Natural killer cell treated with Interleukin-12 subunit alpha and Interleukin-12 subunit beta and Interleukin-15 and Interleukin-18, amount 100 ng/mL, for 72 hours (primary cell): ENCODE measurements around the gene CYP1A2. TPM values are rescaled to one million over a fixed set of nuclear protein-coding genes. Genes with fewer than 3 reads are reported as not detected.

Experiments used
- ATAC-seq, 2 donors: fragments of 150-1000 bp; cut with Tn5 transposase in 1 of 2; sonication (Bioruptor Pico), chemical (Tn5 transposase) in 1 of 2; 2 replicates each; pipeline ENCODE4 v1.10.0; 2021
- DNase-seq: peaks from one replicate; pipeline ENCODE4 v3.0.0; 2022; ENCODE audit warnings: low spot score
- H3K27ac Mint-ChIP-seq, 2 donors: 1 replicate in 1 of 2; 2 replicates in 1 of 2; pipeline ENCODE4 v1.8.0; 2022; ENCODE audit warnings: mixed read lengths in 2 of 2, mild to moderate bottlenecking in 1 of 2, moderate library complexity in 1 of 2
- H3K27me3 Mint-ChIP-seq, 2 donors: 1 replicate in 1 of 2; 2 replicates in 1 of 2; pipeline ENCODE4 v1.8.0; 2022; ENCODE audit warnings: mixed read lengths in 2 of 2
- H3K36me3 Mint-ChIP-seq: one replicate; pipeline ENCODE4 v1.8.0; 2022; ENCODE audit warnings: mixed read lengths
- H3K4me1 Mint-ChIP-seq, 2 donors: 1 replicate in 1 of 2; 2 replicates in 1 of 2; pipeline ENCODE4 v1.8.0; 2022; ENCODE audit warnings: low read depth in 2 of 2, mixed read lengths in 2 of 2, mild to moderate bottlenecking in 1 of 2
- H3K4me3 Mint-ChIP-seq: one replicate; pipeline ENCODE4 v1.8.0; 2022; ENCODE audit warnings: mixed read lengths
- H3K9me3 Mint-ChIP-seq: 2 replicates; pipeline ENCODE4 v1.8.0; 2022; ENCODE audit warnings: mixed read lengths
- total RNA-seq, 2 donors: library from RNA; stranded (reverse); gene quantifications; one replicate each; pipeline ENCODE4 v1.2.3, GENCODE V29; 2022

CYP1A2 gene
- total RNA-seq, 2 donors from 2014 or later = not detected

- peaks cover 36 to 39% of the 10 kb centered on the region in 2 donors for H3K4me1 Mint-ChIP-seq
- DNase-seq (no peak), ATAC-seq (no peak)
- no peak overlapping the region for H3K27ac Mint-ChIP-seq
- H3K27me3 Mint-ChIP-seq = no peaks in the 10 kb centered on the region
- no peak overlapping the region for H3K4me3 Mint-ChIP-seq
- peaks cover 6% of the 10 kb centered on the region for H3K36me3 Mint-ChIP-seq
- H3K9me3 Mint-ChIP-seq = no peaks in the 10 kb centered on the region
Observed at GRCh38 chr15:74802862-74803447, 54.3 kb downstream of the CYP1A2 start.

- Mint-ChIP-seq H3K27ac (peak overlapping the region; percentile 53 to 70), H3K4me1 (peaks cover 32 to 39% of the 10 kb centered on the region in 2 donors), H3K9me3 (no peaks in the 10 kb centered on the region), H3K27me3 (no peaks in the 10 kb centered on the region), H3K4me3 (no peak overlapping the region), H3K36me3 (peaks cover 6% of the 10 kb centered on the region)
- ATAC-seq (no peak), DNase-seq (no peak)
Observed at GRCh38 chr15:74804935-74805334, 56.3 kb downstream of the CYP1A2 start.

Other genes with a start within 250 kb of the CYP1A2 start
- gene ARID3B, start 207.6 kb upstream of the CYP1A2 start, total RNA-seq = 100 to 1,000 TPM in 1 of 2 donors, 10 to 100 TPM in 1; 77.1 to 105 TPM
- 100 to 1,000 TPM; 148 TPM for gene CLK3, start 133.0 kb upstream of the CYP1A2 start, total RNA-seq
- gene EDC3, start 52.8 kb upstream of the CYP1A2 start, total RNA-seq = 10 to 100 TPM; 69.4 to 73.0 TPM
- 1 to 10 TPM; 3.2 to 4.6 TPM for gene CYP1A1, start 23.3 kb upstream of the CYP1A2 start, total RNA-seq
- 100 to 1,000 TPM; 323 TPM for gene CSK, start 33.2 kb downstream of the CYP1A2 start, total RNA-seq
- 1 to 10 TPM; 3.4 to 4.9 TPM for gene LMAN1L, start 64.0 kb downstream of the CYP1A2 start, total RNA-seq
- 1 to 10 TPM in 1 of 2 donors, under 1 TPM in 1; 0.43 to 1.7 TPM for gene CPLX3, start 77.8 kb downstream of the CYP1A2 start, total RNA-seq
- 10 to 100 TPM; 39.1 to 74.7 TPM for gene ULK3, start 94.3 kb downstream of the CYP1A2 start, total RNA-seq
- 100 to 1,000 TPM; 109 to 111 TPM for gene SCAMP2, start 124.5 kb downstream of the CYP1A2 start, total RNA-seq
- 10 to 100 TPM; 43.6 to 46.8 TPM for gene MPI, start 141.2 kb downstream of the CYP1A2 start, total RNA-seq
- 10 to 100 TPM; 49.6 to 74.3 TPM for gene FAM219B, start 158.0 kb downstream of the CYP1A2 start, total RNA-seq
- gene COX5A, start 189.2 kb downstream of the CYP1A2 start, total RNA-seq = 100 to 1,000 TPM; 221 to 229 TPM
- gene RPP25, start 207.9 kb downstream of the CYP1A2 start, total RNA-seq = 1 to 10 TPM; 1.5 to 3.6 TPM
- 1 to 10 TPM in 1 of 2 donors, under 1 TPM in 1; 0.40 to 2.7 TPM for gene SCAMP5, start 246.7 kb downstream of the CYP1A2 start, total RNA-seq